ENCODE data around the gene AMOTL2. TPM values are rescaled to one million over a fixed set of nuclear protein-coding genes. Genes with fewer than 3 reads are reported as not detected.

AMOTL2 gene
- total and polyA plus RNA-seq, 4 donors: 4.2 to 16.7 (median 9.4) TPM

- no peak overlapping the region for H3K27ac ChIP-seq (ENCODE audit: low read depth in 1 of 2, low read length in 2 of 2)
Observed at GRCh38 chr3:134378384-134378783, 4.1 kb upstream of the AMOTL2 start.

GRCh38 chr3:134377896-134378295, 3.6 kb upstream of the AMOTL2 start:
- Histone ChIP-seq H3K9me3 (ENCODE audit: control insufficient read depth in 4 of 4, low read length in 3 of 4) (no peaks in the 10 kb centered on the region), H3K36me3 (ENCODE audit: control insufficient read depth in 4 of 4, insufficient read depth in 3 of 4, low read depth in 1 of 4, low read length in 3 of 4) (no peaks in the 10 kb centered on the region), H3K9ac (ENCODE audit: low read depth in 1 of 2, low read length in 2 of 2) (no peak overlapping the region), H3K4me1 (ENCODE audit: control insufficient read depth in 4 of 4, insufficient read depth in 4 of 4, low read length in 3 of 4) (peaks cover 0 to 37% (median 34%) of the 10 kb centered on the region in 4 donors), H3K27me3 (ENCODE audit: control insufficient read depth in 4 of 4, insufficient read depth in 4 of 4, low read length in 3 of 4) (no peaks in the 10 kb centered on the region), H3K4me3 (ENCODE audit: low read depth in 1 of 3, low read length in 3 of 3) (no peak overlapping the region), H3K27ac (ENCODE audit: low read depth in 1 of 2, low read length in 2 of 2) (no peak overlapping the region)
- WGBS: 94% methylated on average over 3 of the region's 3 CpGs
- DNase-seq (ENCODE audit: low spot score): no peak
- TF ChIP-seq EGR1 (IDR thresholded peaks at IDR 0.05; ENCODE audit: low read depth in 2 of 2) (no peak), FOXA2 (IDR thresholded peaks at IDR 0.05) (no peak), JUND (IDR thresholded peaks at IDR 0.05) (no peak), HNF4G (IDR thresholded peaks at IDR 0.05) (no peak), CTCF (IDR thresholded peaks at IDR 0.05; ENCODE audit: low read depth, low read length, missing input control) (no peak), TAF1 (conservative IDR thresholded peaks at IDR 0.05) (no peak), SP1 (IDR thresholded peaks at IDR 0.05) (no peak), REST (IDR thresholded peaks at IDR 0.05) (no peak), FOXA1 (IDR thresholded peaks at IDR 0.05) (no peak), MAX (IDR thresholded peaks at IDR 0.05) (no peak), RAD21 (IDR thresholded peaks at IDR 0.05) (no peak), HNF4A (conservative IDR thresholded peaks at IDR 0.05) (no peak), RXRA (IDR thresholded peaks at IDR 0.05) (no peak), ATF3 (IDR thresholded peaks at IDR 0.05) (no peak), GABPA (IDR thresholded peaks at IDR 0.05 in 1 of 2, conservative IDR thresholded peaks at IDR 0.05 in 1 of 2) (no peak), YY1 (IDR thresholded peaks at IDR 0.05) (no peak)

More at GRCh38 chr3:134378384-134378783, 4.1 kb upstream of the AMOTL2 start:
- DNase-seq (ENCODE audit: low spot score): no peak
- no peaks in the 10 kb centered on the region for H3K36me3 ChIP-seq (ENCODE audit: control insufficient read depth in 4 of 4, insufficient read depth in 3 of 4, low read depth in 1 of 4, low read length in 3 of 4)
- no peaks in the 10 kb centered on the region for H3K27me3 ChIP-seq (ENCODE audit: control insufficient read depth in 4 of 4, insufficient read depth in 4 of 4, low read length in 3 of 4)
- TF ChIP-seq FOXA2 (IDR thresholded peaks at IDR 0.05) (peak; percentile 7), RXRA (IDR thresholded peaks at IDR 0.05) (peak in 1 of 2 donors; percentile 55), ZBTB33 (IDR thresholded peaks at IDR 0.05) (no peak), RAD21 (IDR thresholded peaks at IDR 0.05) (peak; percentile 85 to 87), HNF4A (conservative IDR thresholded peaks at IDR 0.05) (peak in 1 of 2 donors; percentile 23), CTCF (IDR thresholded peaks at IDR 0.05; ENCODE audit: low read depth, low read length, missing input control) (peak; percentile 59)
- no peak overlapping the region for H3K9ac ChIP-seq (ENCODE audit: low read depth in 1 of 2, low read length in 2 of 2)
- no peak overlapping the region for H3K4me3 ChIP-seq (ENCODE audit: low read depth in 1 of 3, low read length in 3 of 3)
- H3K4me1 ChIP-seq (ENCODE audit: control insufficient read depth in 4 of 4, insufficient read depth in 4 of 4, low read length in 3 of 4): peaks cover 0 to 34% (median 30%) of the 10 kb centered on the region in 4 donors
- H3K9me3 ChIP-seq (ENCODE audit: control insufficient read depth in 4 of 4, low read length in 3 of 4): no peaks in the 10 kb centered on the region
